Bladder microvascular endothelial cell (primary cell): ENCODE data around the gene RIMS4. TPM values are rescaled to one million over a fixed set of nuclear protein-coding genes. Genes with fewer than 3 reads are reported as not detected.

Experiments
- total RNA-seq: library from RNA; depleted of rRNA; stranded (reverse); fragments of >200 nt; gene quantifications from 2 replicates; pipeline ENCODE4 v1.2.3, GENCODE V29; 2014

Gene RIMS4
- not detected in 2 replicates for total RNA-seq

DNA sequence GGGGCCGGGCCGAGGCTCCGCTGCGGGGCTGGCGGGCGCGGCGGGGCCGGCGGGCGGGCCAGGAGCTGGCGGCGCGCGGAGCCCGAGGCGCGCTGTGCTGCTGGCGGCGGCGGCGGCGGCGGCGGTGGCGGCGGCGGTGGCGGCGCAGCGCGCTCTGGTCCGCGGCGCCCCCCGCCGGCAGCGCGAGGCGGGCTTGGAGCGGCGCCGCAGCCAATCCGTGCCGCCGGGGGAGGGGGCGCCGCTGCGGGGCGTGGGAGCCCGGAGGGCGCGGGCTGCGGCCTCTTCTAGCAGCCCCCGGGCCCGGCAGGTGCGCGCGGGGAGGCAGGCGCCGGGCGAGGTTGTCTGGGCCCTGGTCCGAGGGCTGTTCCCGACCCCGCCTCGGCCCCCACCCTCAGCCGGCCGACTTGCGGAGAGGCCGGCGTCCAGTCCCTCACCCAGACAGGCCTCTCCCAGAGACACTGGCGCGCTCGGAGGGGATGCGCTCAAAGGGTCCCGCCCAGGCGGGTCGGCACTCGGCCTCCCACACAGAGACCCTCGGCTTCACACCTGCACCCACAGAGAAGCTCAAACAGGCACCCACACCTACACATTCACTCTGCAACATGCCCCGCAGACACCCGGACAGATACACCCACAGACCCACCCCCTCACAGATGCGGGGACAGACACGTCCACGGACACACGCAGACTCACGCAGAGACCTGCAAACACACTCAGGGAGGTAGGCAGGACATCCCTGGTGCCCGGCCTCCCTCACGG lies at the start of gene RIMS4:
TSS of gene RIMS4 (minus strand) at position 156 of the 759 bp plus-strand sequence. CDS start 275 bp downstream, outside the sequence.

GRCh38 chr20:44745598-44746366 lies 64.6 kb downstream of the RIMS4 start, which contains the start of gene KCNK15:
Gene KCNK15, plus strand, starts transcription at chr20:44745865. Its CDS starts 46 bp downstream, at chr20:44745911.

DNA sequence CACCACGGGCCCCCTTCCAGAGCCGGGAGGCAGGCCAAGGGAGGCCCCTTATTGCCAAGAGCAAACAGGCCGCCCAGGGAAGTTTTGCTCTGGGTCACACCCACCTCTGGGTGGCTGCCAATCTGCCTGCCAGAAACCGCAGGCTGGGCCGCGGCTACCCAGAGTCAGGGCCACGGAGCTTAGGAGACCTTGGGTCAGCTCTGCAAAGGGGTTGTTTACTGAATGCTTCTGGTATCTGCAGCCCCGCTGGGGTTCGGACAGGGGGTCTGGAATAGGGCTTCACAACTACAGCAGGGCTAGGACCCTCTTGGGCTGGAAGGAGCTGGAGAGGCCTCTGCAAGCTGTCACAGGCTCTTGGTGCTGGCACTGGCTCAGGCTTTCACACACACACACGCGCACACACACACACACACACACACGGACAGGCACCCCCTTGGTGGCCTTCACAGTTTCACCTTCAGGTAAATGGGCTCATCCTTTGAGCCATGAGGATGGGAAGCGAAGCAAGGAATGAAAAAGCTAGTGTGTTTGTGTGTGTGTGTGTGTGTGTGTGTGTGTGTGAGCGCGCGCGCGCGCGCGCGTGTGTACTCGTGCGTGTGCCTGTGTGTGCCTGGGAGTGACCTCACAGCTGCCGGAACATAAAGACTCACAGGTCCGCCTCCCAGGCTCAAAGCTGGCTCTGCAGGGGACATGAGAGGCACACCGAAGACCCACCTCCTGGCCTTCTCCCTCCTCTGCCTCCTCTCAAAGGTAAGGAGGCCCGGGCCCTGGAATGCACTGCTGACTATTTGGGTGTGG lies 95.4 kb downstream of the RIMS4 start, which contains the start of gene CCN5:
TSS of gene CCN5 (plus strand) at position 669 of the 798 bp plus-strand sequence. CDS start at position 691, 22 bp downstream.

Other genes with a start within 250 kb of the RIMS4 start
- gene PKIG, start 228.0 kb downstream of the RIMS4 start, total RNA-seq, result 128 and 172 TPM in 2 replicates
- 10.4 and 20.2 TPM in 2 replicates for gene ADA, start 158.8 kb downstream of the RIMS4 start, total RNA-seq
- gene CCN5, start 95.2 kb downstream of the RIMS4 start, total RNA-seq, result not detected in 2 replicates
- 0.06 TPM in 1 of 2 replicates, not detected in the other for gene KCNK15, start 64.7 kb downstream of the RIMS4 start, total RNA-seq
- 82.9 and 133 TPM in 2 replicates for gene YWHAB, start 75.2 kb upstream of the RIMS4 start, total RNA-seq
- 1.3 and 4.5 TPM in 2 replicates for gene PABPC1L, start 99.5 kb upstream of the RIMS4 start, total RNA-seq
- gene TOMM34, start 149.9 kb upstream of the RIMS4 start, total RNA-seq, result 12.3 and 13.0 TPM in 2 replicates
- 13.0 and 29.7 TPM in 2 replicates for gene STK4, start 156.0 kb upstream of the RIMS4 start, total RNA-seq